ENCODE data around the gene KDF1. TPM values are rescaled to one million over a fixed set of nuclear protein-coding genes. Genes with fewer than 3 reads are reported as not detected.

KDF1 gene
- total RNA-seq, 1 donor from 2014 or later = 1.2 TPM

- Mint-ChIP-seq H3K4me3 (ENCODE audit: unreplicated experiment) (no peak within 1 kb of the TSS), H3K27me3 (ENCODE audit: unreplicated experiment) (peaks cover 4% of the 10 kb centered on the region), H3K4me1 (ENCODE audit: low read depth, unreplicated experiment) (peaks cover 4% of the 10 kb centered on the region), H3K36me3 (ENCODE audit: unreplicated experiment) (no peaks in the 10 kb centered on the region), H3K27ac (ENCODE audit: unreplicated experiment) (no peak within 1 kb of the TSS), H3K9me3 (ENCODE audit: unreplicated experiment) (no peaks in the 10 kb centered on the region)
- no peak for TF ChIP-seq CTCF (IDR thresholded peaks at IDR 0.05; ENCODE audit: partially characterized antibody, unreplicated experiment)
- no peak for DNase-seq
Measured at GRCh38 chr1:26913754-26914619, 46.3 kb downstream of the KDF1 start, which contains the start of gene NR0B2. Gene NR0B2, minus strand, starts transcription at chr1:26913975. Its CDS starts 35 bp downstream, at chr1:26913940.

GRCh38 chr1:26913389-26913753 is 46.9 kb downstream of the KDF1 start:
- DNase-seq = no peak
- no peak for TF ChIP-seq CTCF (IDR thresholded peaks at IDR 0.05; ENCODE audit: partially characterized antibody, unreplicated experiment)
- Mint-ChIP-seq H3K27ac (ENCODE audit: unreplicated experiment) (no peak overlapping the region), H3K9me3 (ENCODE audit: unreplicated experiment) (no peaks in the 10 kb centered on the region), H3K27me3 (ENCODE audit: unreplicated experiment) (peaks cover 4% of the 10 kb centered on the region), H3K4me3 (ENCODE audit: unreplicated experiment) (no peak overlapping the region), H3K4me1 (ENCODE audit: low read depth, unreplicated experiment) (peaks cover 4% of the 10 kb centered on the region), H3K36me3 (ENCODE audit: unreplicated experiment) (no peaks in the 10 kb centered on the region)

DNA sequence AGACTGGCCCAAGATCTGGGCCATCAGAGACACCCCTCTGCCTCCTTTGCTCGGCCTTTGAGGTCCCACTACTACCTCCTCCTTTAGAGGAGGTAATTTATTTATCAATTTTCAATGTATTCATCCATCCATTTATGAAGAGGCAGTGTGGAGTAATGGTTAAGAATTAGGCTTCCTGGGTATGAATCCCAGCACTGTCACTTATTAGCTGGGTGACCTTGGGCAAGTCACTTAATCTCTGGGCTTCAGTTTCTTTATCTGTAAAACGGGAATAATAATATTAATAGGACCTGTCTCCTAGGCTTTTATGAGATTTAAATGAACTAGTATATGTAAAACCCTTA is 48.1 kb downstream of the KDF1 start:
- Mint-ChIP-seq H3K9me3 (ENCODE audit: unreplicated experiment) (no peaks in the 10 kb centered on the region), H3K27ac (ENCODE audit: unreplicated experiment) (no peak overlapping the region), H3K27me3 (ENCODE audit: unreplicated experiment) (peaks cover 4% of the 10 kb centered on the region), H3K36me3 (ENCODE audit: unreplicated experiment) (no peaks in the 10 kb centered on the region), H3K4me1 (ENCODE audit: low read depth, unreplicated experiment) (peaks cover 7% of the 10 kb centered on the region), H3K4me3 (ENCODE audit: unreplicated experiment) (no peak overlapping the region)
- no peak for DNase-seq
- no peak for TF ChIP-seq CTCF (IDR thresholded peaks at IDR 0.05; ENCODE audit: partially characterized antibody, unreplicated experiment)

DNA sequence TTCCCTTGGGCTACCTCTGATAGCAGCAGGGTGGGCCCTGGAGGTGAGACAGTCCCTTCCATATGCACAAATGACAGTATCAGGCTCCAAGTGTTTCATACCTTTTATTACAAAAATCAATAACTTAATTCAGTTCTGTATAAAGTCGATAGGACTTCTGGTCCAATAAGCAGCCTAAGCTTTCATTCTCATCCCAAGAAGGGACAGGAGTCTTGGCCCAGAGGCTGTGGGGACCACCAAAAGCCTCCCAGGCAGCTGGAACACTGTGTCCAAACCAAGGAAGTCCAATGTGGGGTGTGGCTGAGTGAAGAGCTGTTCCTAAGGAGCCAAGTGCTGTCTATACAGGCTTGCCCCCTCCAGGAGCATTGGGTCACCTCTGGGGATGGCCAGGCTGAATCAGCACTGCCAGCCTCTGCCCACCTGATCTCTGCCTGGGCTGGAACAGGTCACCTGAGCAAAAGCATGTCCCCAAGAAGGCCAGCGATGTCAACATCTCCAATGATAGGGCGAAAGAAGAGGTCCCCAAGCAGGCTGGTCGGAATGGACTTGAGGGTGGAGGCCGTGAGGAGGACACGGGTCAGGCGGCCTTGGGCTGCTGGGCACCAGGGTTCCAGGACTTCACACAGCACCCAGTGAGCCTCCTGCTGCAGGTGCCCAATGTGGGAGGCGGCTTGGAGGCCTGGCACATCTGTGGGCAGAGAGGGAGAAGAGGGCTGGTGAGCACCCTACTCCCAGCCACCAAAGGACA is 48.7 kb downstream of the KDF1 start:
- Mint-ChIP-seq H3K4me3 (ENCODE audit: unreplicated experiment) (no peak overlapping the region), H3K4me1 (ENCODE audit: low read depth, unreplicated experiment) (peaks cover 10% of the 10 kb centered on the region)
- no peak for TF ChIP-seq CTCF (IDR thresholded peaks at IDR 0.05; ENCODE audit: partially characterized antibody, unreplicated experiment)

More for the DNA sequence above, 48.7 kb downstream of the KDF1 start:
- H3K36me3 Mint-ChIP-seq (ENCODE audit: unreplicated experiment) = no peaks in the 10 kb centered on the region
- no peak overlapping the region for H3K27ac Mint-ChIP-seq (ENCODE audit: unreplicated experiment)
- H3K9me3 Mint-ChIP-seq (ENCODE audit: unreplicated experiment) = no peaks in the 10 kb centered on the region
- DNase-seq = no peak
- peaks cover 4% of the 10 kb centered on the region for H3K27me3 Mint-ChIP-seq (ENCODE audit: unreplicated experiment)
